HG03575 (cell line): ENCODE results near the gene NLRP12.
"Not testable (repeated sequence)": the region's sequence is repeated elsewhere in the genome, so short reads cannot be mapped to it uniquely, and the experiment has no call there.

ENCODE experiments used
- ATAC-seq: cut with Tn5 transposase; IDR thresholded peaks from one replicate; pipeline ENCODE4 v1.9.1; 2021; ENCODE audit not compliant: unreplicated experiment, insufficient number of reproducible peaks, low FRiP score; ENCODE audit errors: extremely low read depth

NLRP12 gene

GRCh38 chr19:53844849-53845246 lies 20.7 kb upstream of the NLRP12 start:
- no peak for ATAC-seq

GRCh38 chr19:53840914-53841313 lies 16.8 kb upstream of the NLRP12 start:
- not testable (repeated sequence) for ATAC-seq

GRCh38 chr19:53840241-53840640 lies 16.1 kb upstream of the NLRP12 start:
- ATAC-seq, result not testable (repeated sequence)

- ATAC-seq, result not testable (repeated sequence)
These were observed 14.3 kb upstream of the NLRP12 start for GRCh38 chr19:53838446-53838845.

GRCh38 chr19:53832861-53833260 lies 8.7 kb upstream of the NLRP12 start:
- not testable (repeated sequence) for ATAC-seq

- no peak for ATAC-seq
These were observed 4.4 kb upstream of the NLRP12 start for GRCh38 chr19:53828531-53828930.

- no peak for ATAC-seq
These were observed 2.8 kb upstream of the NLRP12 start for GRCh38 chr19:53826876-53827275.

- ATAC-seq, result no peak
These were observed 564 bp downstream of the NLRP12 start for GRCh38 chr19:53823380-53824120.

GRCh38 chr19:53819861-53820260 lies 4.3 kb downstream of the NLRP12 start:
- ATAC-seq, result no peak

- ATAC-seq, result no peak
These were observed 5.4 kb downstream of the NLRP12 start for GRCh38 chr19:53818756-53819155.

- no peak for ATAC-seq
These were observed 10.1 kb downstream of the NLRP12 start for GRCh38 chr19:53813996-53814395.

GRCh38 chr19:53812335-53812734 lies 11.8 kb downstream of the NLRP12 start:
- no peak for ATAC-seq

GRCh38 chr19:53810891-53811290 lies 13.2 kb downstream of the NLRP12 start:
- ATAC-seq, result no peak

GRCh38 chr19:53810187-53810546 lies 13.9 kb downstream of the NLRP12 start:
- ATAC-seq, result no peak

GRCh38 chr19:53809518-53810186 lies 14.5 kb downstream of the NLRP12 start:
- no peak for ATAC-seq

- ATAC-seq, result no peak
These were observed 15.4 kb downstream of the NLRP12 start for GRCh38 chr19:53808710-53809125.

- ATAC-seq, result no peak
These were observed 22.9 kb downstream of the NLRP12 start for GRCh38 chr19:53801257-53801656.

GRCh38 chr19:53795019-53795418 lies 29.1 kb downstream of the NLRP12 start:
- no peak for ATAC-seq

- ATAC-seq, result no peak
These were observed 31.2 kb downstream of the NLRP12 start for GRCh38 chr19:53792721-53793433.
